Right lobe of liver (tissue), 6 donors: Measurements from ENCODE around the gene SV2C. TPM values are rescaled to one million over a fixed set of nuclear protein-coding genes. Genes with fewer than 3 reads are reported as not detected.
"Not testable (repeated sequence)": the region's sequence is repeated elsewhere in the genome, so short reads cannot be mapped to it uniquely, and the experiment has no call there.

Experiments
- ATAC-seq, 4 donors: fragments of 200-7000 bp; cut with Tn5 transposase; one replicate each; pipeline ENCODE4 v1.9.1; 2020; ENCODE audit warnings: mild to moderate bottlenecking in 4 of 4, moderate library complexity in 4 of 4
- DNase-seq, 3 donors: peaks; one replicate each; pipeline ENCODE4 v3.0.0-alpha.2; 2020
- H3K27ac ChIP-seq, 3 donors: fragments of 200-600 bp; one replicate each; pipeline ENCODE4 v1.8.0; 2022
- H3K27me3 ChIP-seq, 2 donors: fragments of 200-600 bp; one replicate each; pipeline ENCODE4 v1.8.0; 2022
- H3K36me3 ChIP-seq, 4 donors: fragments of 200-600 bp; sonication (generic) in 1 of 4; one replicate each; pipeline versions ENCODE4 v1.5.1 to v1.8.0; 2017 to 2022; ENCODE audit warnings: control low read depth in 1 of 4
- H3K4me1 ChIP-seq, 4 donors: fragments of 200-600 bp; sonication (generic) in 1 of 4; one replicate each; pipeline versions ENCODE4 v1.5.1 to v1.8.0; 2017 to 2022; ENCODE audit warnings: control low read depth in 1 of 4
- H3K4me3 ChIP-seq, 3 donors: fragments of 200-600 bp; one replicate each; pipeline ENCODE4 v1.8.0; 2022
- H3K9me3 ChIP-seq, 4 donors: fragments of 200-600 bp; sonication (generic) in 1 of 4; one replicate each; pipeline versions ENCODE4 v1.5.1 to v1.8.0; 2017 to 2022; ENCODE audit warnings: control low read depth in 1 of 4
- CTCF ChIP-seq, 4 donors: fragments of 200-600 bp in 3 of 4; fragments of 450-650 bp in 1 of 4; IDR thresholded peaks; one replicate each; pipeline versions ENCODE4 v1.5.1 to v1.8.0; 2016 to 2022; ENCODE audit warnings: antibody characterized with exemption in 4 of 4, mild to moderate bottlenecking in 2 of 4
- POLR2A ChIP-seq: fragments of 450-650 bp; IDR thresholded peaks from one replicate; pipeline ENCODE4 v1.6.1; 2017; ENCODE audit warnings: antibody characterized with exemption, mild to moderate bottlenecking
- WGBS: methylation state at CpG from one replicate; pipeline ENCODE4 v1.1.6; 2018; ENCODE audit warnings: low coverage, low lambda C conversion rate; ENCODE audit not compliant: insufficient coverage; ENCODE audit errors: missing lambda C conversion rate; 5-methylcytosine and 5-hydroxymethylcytosine counted together
- intact Hi-C, 2 donors: fragments of 100-400 bp; cut with DNase I; formaldehyde crosslinking; loops; one replicate each; pipeline versions ENCODE4 v1.11.2 to v1.14.1; 2022
- total RNA-seq, 6 experiments: library from RNA; depleted of rRNA in 2 of 6; stranded (reverse); fragments of >200 nt in 2 of 6; fragmentation: NEBNext Ultra II Directional in 3 of 6; extraction: Animal tissue kit (Norgen Biotek cat#: 25700) in 3 of 6; gene quantifications; one replicate each; pipeline versions ENCODE4 v1.1.0 to v1.2.4, GENCODE V29; 2016 to 2023
- donor health status: DM: no; HTN: yes; CAD: no.
- donor health status: DM: no; HTN: no; CAD: no.
- donor health status: DM: no; HTN: no; CAD: no.
- donor health status: DM: no; HTN: yes; CAD: no.
- donor health status: DM: no; HTN: yes; CAD: no.

Gene SV2C
- total RNA-seq, 6 experiments from 2014 or later: under 0.01 to 0.05 (median 0.01) TPM; not detected in 2

GRCh38 chr5:76292620-76293322, 209.6 kb downstream of the SV2C start:
- ATAC-seq (peak in 3 of 4 donors; percentile 34 to 49 (median 42)), DNase-seq (no peak)
- Histone ChIP-seq H3K4me1 (peaks cover 0 to 18% (median 0%) of the 10 kb centered on the region in 4 donors), H3K36me3 (no peaks in the 10 kb centered on the region), H3K27me3 (no peaks in the 10 kb centered on the region), H3K9me3 (no peaks in the 10 kb centered on the region), H3K4me3 (no peak overlapping the region), H3K27ac (no peak overlapping the region)
- 65% methylated on average over 2 of the region's 2 CpGs for WGBS
- TF ChIP-seq CTCF (IDR thresholded peaks at IDR 0.05): no peak
- TF ChIP-seq POLR2A: no peak
- intact Hi-C loops: no loop called here

GRCh38 chr5:76294573-76294972, 211.4 kb downstream of the SV2C start:
- H3K4me3 ChIP-seq: no peak overlapping the region
- H3K36me3 ChIP-seq: no peaks in the 10 kb centered on the region
- H3K27me3 ChIP-seq: no peaks in the 10 kb centered on the region
- ATAC-seq (peak in 3 of 4 donors; percentile 16 to 39 (median 30)), DNase-seq (no peak)
- peaks cover 0 to 35% (median 1%) of the 10 kb centered on the region in 4 donors for H3K4me1 ChIP-seq
- intact Hi-C loops: no loop called here
- 49% methylated on average over 4 of the region's 4 CpGs for WGBS
- H3K27ac ChIP-seq: no peak overlapping the region
- no peaks in the 10 kb centered on the region for H3K9me3 ChIP-seq
- TF ChIP-seq CTCF (IDR thresholded peaks at IDR 0.05): no peak
- no peak for TF ChIP-seq POLR2A

GRCh38 chr5:76298852-76299251, 215.7 kb downstream of the SV2C start:
- Histone ChIP-seq H3K9me3 (no peaks in the 10 kb centered on the region), H3K36me3 (no peaks in the 10 kb centered on the region), H3K27me3 (no peaks in the 10 kb centered on the region), H3K27ac (peak overlapping the region; percentile 24 to 66 (median 59)), H3K4me3 (no peak overlapping the region), H3K4me1 (peaks cover 0 to 46% (median 10%) of the 10 kb centered on the region in 4 donors)
- DNase-seq: peak in 1 of 3 donors; percentile 51
- ATAC-seq: peak; percentile 55 to 82 (median 68)
- no peak for TF ChIP-seq CTCF (IDR thresholded peaks at IDR 0.05)
- no peak for TF ChIP-seq POLR2A
- intact Hi-C loops: no loop called here
- 17% methylated on average over 1 of the region's 1 CpG for WGBS

- ATAC-seq: peak in 1 of 4 donors; percentile 18
- TF ChIP-seq POLR2A (no peak), CTCF (IDR thresholded peaks at IDR 0.05) (no peak)
- no peaks in the 10 kb centered on the region for H3K27me3 ChIP-seq
- intact Hi-C loops: no loop called here
- H3K9me3 ChIP-seq: no peaks in the 10 kb centered on the region
- DNase-seq: no peak
- WGBS: 41% methylated on average over 2 of the region's 2 CpGs
- peaks cover 0 to 52% (median 12%) of the 10 kb centered on the region in 4 donors for H3K4me1 ChIP-seq
- H3K4me3 ChIP-seq: no peak overlapping the region
- H3K36me3 ChIP-seq: no peaks in the 10 kb centered on the region
- H3K27ac ChIP-seq: peak overlapping the region; percentile 24 to 66 (median 56)
These were observed 216.4 kb downstream of the SV2C start for GRCh38 chr5:76299592-76299991.

- 0% methylated on average over 1 of the region's 1 CpG for WGBS
- H3K36me3 ChIP-seq, H3K27me3 ChIP-seq, H3K4me3 ChIP-seq, H3K9me3 ChIP-seq, intact Hi-C loops, DNase-seq: not testable (repeated sequence)
- Histone ChIP-seq H3K4me1 (peaks cover 0 to 53% (median 12%) of the 10 kb centered on the region in 4 donors), H3K27ac (peak overlapping the region in 2 of 3 donors; percentile 62 to 72)
- ATAC-seq: peak in 2 of 4 donors; percentile 1 to 13
These were observed 218.7 kb downstream of the SV2C start for GRCh38 chr5:76301932-76302331.

GRCh38 chr5:76302661-76303060, 219.5 kb downstream of the SV2C start:
- peak overlapping the region in 2 of 3 donors; percentile 62 to 72 for H3K27ac ChIP-seq
- H3K4me3 ChIP-seq, H3K27me3 ChIP-seq, intact Hi-C loops, H3K9me3 ChIP-seq, H3K36me3 ChIP-seq, DNase-seq: not testable (repeated sequence)
- peak; percentile 69 to 82 (median 76) for ATAC-seq
- H3K4me1 ChIP-seq: peaks cover 0 to 53% (median 12%) of the 10 kb centered on the region in 4 donors
